KMS-11 (cell line): ENCODE measurements around the gene GALNT9.

Source experiments
- H2AFZ ChIP-seq: fragments of 200-600 bp; sonication (generic); 2 replicates; pipeline ENCODE4 v1.6.1; 2016; ENCODE audit warnings: antibody characterized with exemption, mixed run types, low read depth
- H3K27ac ChIP-seq: fragments of 200-600 bp; sonication (generic); 2 replicates; pipeline ENCODE4 v1.6.1; 2016; ENCODE audit warnings: mild to moderate bottlenecking, mixed run types
- H3K27me3 ChIP-seq: fragments of 200-600 bp; sonication (generic); 2 replicates; pipeline ENCODE4 v1.6.1; 2017; ENCODE audit warnings: mild to moderate bottlenecking, low read depth, mixed run types, moderate library complexity; ENCODE audit not compliant: insufficient read depth
- H3K36me3 ChIP-seq: fragments of 200-600 bp; sonication (generic); 2 replicates; pipeline ENCODE4 v1.6.1; 2017; ENCODE audit warnings: mild to moderate bottlenecking, mixed run types; ENCODE audit not compliant: insufficient read depth
- H3K4me1 ChIP-seq: fragments of 200-600 bp; sonication (generic); 2 replicates; pipeline ENCODE4 v1.6.1; 2016; ENCODE audit warnings: mild to moderate bottlenecking, low read depth, mixed run types; ENCODE audit not compliant: poor library complexity, severe bottlenecking
- H3K4me2 ChIP-seq: fragments of 200-600 bp; sonication (generic); 2 replicates; pipeline ENCODE4 v1.7.0; 2016; ENCODE audit warnings: mild to moderate bottlenecking, mixed run types
- H3K4me3 ChIP-seq: fragments of 200-600 bp; sonication (generic); IDR thresholded peaks from 2 replicates; pipeline ENCODE4 v1.6.1; 2017; ENCODE audit warnings: low read depth, low read length, mixed read lengths; ENCODE audit not compliant: insufficient read depth
- H3K79me2 ChIP-seq: fragments of 200-600 bp; sonication (generic); 2 replicates; pipeline ENCODE4 v1.6.1; 2016; ENCODE audit warnings: low read depth, mixed run types; ENCODE audit not compliant: insufficient read depth
- H3K9ac ChIP-seq: fragments of 200-600 bp; sonication (generic); 2 replicates; pipeline ENCODE4 v1.6.1; 2016; ENCODE audit warnings: mild to moderate bottlenecking, mixed run types
- H4K20me1 ChIP-seq: fragments of 200-600 bp; sonication (generic); 2 replicates; pipeline ENCODE4 v1.6.1; 2016; ENCODE audit warnings: mild to moderate bottlenecking, mixed run types; ENCODE audit not compliant: insufficient read depth
- CTCF ChIP-seq: fragments of 200-600 bp; sonication (generic); conservative IDR thresholded peaks from 2 replicates; pipeline ENCODE4 v1.6.1; 2017; ENCODE audit warnings: low read depth, mild to moderate bottlenecking, antibody characterized with exemption, low read length, moderate library complexity, mixed read lengths

The GALNT9 gene

GRCh38 chr12:132355742-132356681 lies 26.6 kb upstream of the GALNT9 start:
- H3K27ac ChIP-seq, result no peak overlapping the region
- no peaks in the 10 kb centered on the region; the same call in 1 of the 2 replicates for H3K27me3 ChIP-seq
- TF ChIP-seq CTCF, result no peak
- no peak overlapping the region for H3K9ac ChIP-seq
- H3K4me2 ChIP-seq, result no peak overlapping the region
- no peak overlapping the region for H2AFZ ChIP-seq
- H4K20me1 ChIP-seq, result no peaks in the 10 kb centered on the region
- no peaks in the 10 kb centered on the region for H3K36me3 ChIP-seq
- H3K4me1 ChIP-seq, result no peaks in the 10 kb centered on the region
- no peaks in the 10 kb centered on the region for H3K79me2 ChIP-seq
- H3K4me3 ChIP-seq, result no peak overlapping the region

- Histone ChIP-seq H3K4me1 (no peaks in the 10 kb centered on the region), H3K4me3 (no peak overlapping the region), H3K36me3 (no peaks in the 10 kb centered on the region), H4K20me1 (no peaks in the 10 kb centered on the region), H3K27me3 (no peaks in the 10 kb centered on the region; the same call in 1 of the 2 replicates), H3K4me2 (no peak overlapping the region), H3K27ac (no peak overlapping the region), H3K9ac (no peak overlapping the region), H2AFZ (no peak overlapping the region), H3K79me2 (no peaks in the 10 kb centered on the region)
- TF ChIP-seq CTCF, result no peak
These were observed 25.7 kb upstream of the GALNT9 start for GRCh38 chr12:132354982-132355680.

GRCh38 chr12:132354211-132354981 lies 25.0 kb upstream of the GALNT9 start:
- Histone ChIP-seq H4K20me1 (no peaks in the 10 kb centered on the region), H3K4me2 (no peak overlapping the region), H2AFZ (no peak overlapping the region), H3K9ac (no peak overlapping the region), H3K4me1 (no peaks in the 10 kb centered on the region), H3K4me3 (no peak overlapping the region), H3K27me3 (no peaks in the 10 kb centered on the region; the same call in 1 of the 2 replicates), H3K27ac (no peak overlapping the region), H3K36me3 (no peaks in the 10 kb centered on the region), H3K79me2 (no peaks in the 10 kb centered on the region)
- TF ChIP-seq CTCF, result no peak

GRCh38 chr12:132353811-132354210 lies 24.4 kb upstream of the GALNT9 start:
- no peak overlapping the region for H3K4me2 ChIP-seq
- H3K36me3 ChIP-seq, result no peaks in the 10 kb centered on the region
- H3K79me2 ChIP-seq, result no peaks in the 10 kb centered on the region
- no peak overlapping the region for H3K27ac ChIP-seq
- H4K20me1 ChIP-seq, result no peaks in the 10 kb centered on the region
- no peaks in the 10 kb centered on the region; the same call in 1 of the 2 replicates for H3K27me3 ChIP-seq
- H3K4me1 ChIP-seq, result no peaks in the 10 kb centered on the region
- H3K4me3 ChIP-seq, result no peak overlapping the region
- H3K9ac ChIP-seq, result no peak overlapping the region
- no peak for TF ChIP-seq CTCF
- H2AFZ ChIP-seq, result no peak overlapping the region
